GM21381 (cell line): ENCODE results near the gene AOC2.
"Not testable (repeated sequence)": the region's sequence is repeated elsewhere in the genome, so short reads cannot be mapped to it uniquely, and the experiment has no call there.

Source experiments
- ATAC-seq: cut with Tn5 transposase; IDR thresholded peaks from one replicate; pipeline ENCODE4 v1.9.1; 2021; ENCODE audit warnings: mild to moderate bottlenecking, moderate library complexity; ENCODE audit not compliant: unreplicated experiment

The AOC2 gene

GRCh38 chr17:42878924-42879595 is 34.7 kb downstream of the AOC2 start:
- no peak for ATAC-seq

GRCh38 chr17:42879596-42879985 is 35.2 kb downstream of the AOC2 start:
- no peak for ATAC-seq

- ATAC-seq: no peak
Measured at GRCh38 chr17:42880776-42881310, 36.5 kb downstream of the AOC2 start.

GRCh38 chr17:42881706-42882105 is 37.3 kb downstream of the AOC2 start:
- not testable (repeated sequence) for ATAC-seq

- ATAC-seq: no peak
Measured at GRCh38 chr17:42882166-42882565, 37.8 kb downstream of the AOC2 start.

GRCh38 chr17:42883802-42884558 is 39.6 kb downstream of the AOC2 start:
- no peak for ATAC-seq

GRCh38 chr17:42885806-42886205 is 41.4 kb downstream of the AOC2 start:
- not testable (repeated sequence) for ATAC-seq

- no peak for ATAC-seq
Measured at GRCh38 chr17:42886283-42887176, 42.1 kb downstream of the AOC2 start.

GRCh38 chr17:42889809-42890208 is 45.4 kb downstream of the AOC2 start:
- ATAC-seq: no peak

- no peak for ATAC-seq
Measured at GRCh38 chr17:42891539-42892152, 47.3 kb downstream of the AOC2 start.

- ATAC-seq: no peak
Measured at GRCh38 chr17:42893359-42893758, 49.0 kb downstream of the AOC2 start.

GRCh38 chr17:42894283-42895184 is 50.2 kb downstream of the AOC2 start:
- ATAC-seq: no peak

GRCh38 chr17:42895185-42895555 is 50.8 kb downstream of the AOC2 start:
- ATAC-seq: no peak

- no peak for ATAC-seq
Measured at GRCh38 chr17:42898147-42898811, 53.9 kb downstream of the AOC2 start.

GRCh38 chr17:42899981-42900380 is 55.6 kb downstream of the AOC2 start:
- ATAC-seq: not testable (repeated sequence)
